GM19467 (cell line): ENCODE measurements around the gene OPRPN.

Experiments
- ATAC-seq: cut with Tn5 transposase; IDR thresholded peaks from one replicate; pipeline ENCODE4 v1.9.1; 2021; ENCODE audit warnings: mild to moderate bottlenecking, moderate library complexity; ENCODE audit not compliant: unreplicated experiment

Gene OPRPN

GRCh38 chr4:70397580-70397979 is at the start of gene OPRPN:
TSS of gene OPRPN (plus strand) at chr4:70397940. CDS start at chr4:70399286, 1,346 bp downstream.
- no peak for ATAC-seq

GRCh38 chr4:70356185-70356584 is 41.6 kb upstream of the OPRPN start:
- no peak for ATAC-seq

GRCh38 chr4:70359115-70359661 is 38.6 kb upstream of the OPRPN start:
- ATAC-seq, result no peak

GRCh38 chr4:70360460-70360859 is 37.3 kb upstream of the OPRPN start, which contains the start of gene SMR3A:
TSS of gene SMR3A (plus strand) at chr4:70360760. CDS start at chr4:70362116, 1,356 bp downstream.
- no peak for ATAC-seq

- no peak for ATAC-seq
Measured at GRCh38 chr4:70364002-70364401, 33.7 kb upstream of the OPRPN start.

GRCh38 chr4:70365479-70365878 is 32.3 kb upstream of the OPRPN start:
- no peak for ATAC-seq

GRCh38 chr4:70367813-70368212 is 29.9 kb upstream of the OPRPN start:
- no peak for ATAC-seq

- ATAC-seq, result no peak
Measured at GRCh38 chr4:70371987-70372386, 25.8 kb upstream of the OPRPN start.

- ATAC-seq, result no peak
Measured at GRCh38 chr4:70372760-70373159, 25.0 kb upstream of the OPRPN start.

GRCh38 chr4:70380578-70380977 is 17.2 kb upstream of the OPRPN start:
- no peak for ATAC-seq

GRCh38 chr4:70382691-70383181 is 15.0 kb upstream of the OPRPN start, which contains the start of gene SMR3B:
TSS of gene SMR3B (plus strand) at chr4:70383131. CDS start at chr4:70384511, 1,380 bp downstream.
- ATAC-seq, result no peak

- ATAC-seq, result peak; percentile 60
Measured at GRCh38 chr4:70392057-70392776, 5.5 kb upstream of the OPRPN start.

GRCh38 chr4:70399319-70399718 is 1.6 kb downstream of the OPRPN start:
- ATAC-seq, result peak; percentile 82

GRCh38 chr4:70402762-70403161 is 5.0 kb downstream of the OPRPN start:
- ATAC-seq, result no peak

GRCh38 chr4:70405765-70406164 is 8.0 kb downstream of the OPRPN start:
- peak; percentile 58 for ATAC-seq

GRCh38 chr4:70425306-70425705 is 27.6 kb downstream of the OPRPN start:
- no peak for ATAC-seq

GRCh38 chr4:70426789-70427188 is 29.0 kb downstream of the OPRPN start:
- ATAC-seq, result no peak

GRCh38 chr4:70437197-70437596 is 39.5 kb downstream of the OPRPN start:
- no peak for ATAC-seq

GRCh38 chr4:70442474-70442873 is 44.7 kb downstream of the OPRPN start:
- ATAC-seq, result no peak

GRCh38 chr4:70443329-70443728 is 45.6 kb downstream of the OPRPN start:
- no peak for ATAC-seq

GRCh38 chr4:70449220-70449619 is 51.5 kb downstream of the OPRPN start:
- ATAC-seq, result no peak

GRCh38 chr4:70452946-70453345 is 55.2 kb downstream of the OPRPN start:
- ATAC-seq, result no peak
